GM21825 (cell line): ENCODE data around the gene CCZ1B.
"Not testable (repeated sequence)": the region's sequence is repeated elsewhere in the genome, so short reads cannot be mapped to it uniquely, and the experiment has no call there.

Experiments used
- ATAC-seq: cut with Tn5 transposase; IDR thresholded peaks from one replicate; pipeline ENCODE4 v1.9.1; 2021; ENCODE audit warnings: mild to moderate bottlenecking, moderate library complexity; ENCODE audit not compliant: unreplicated experiment

The CCZ1B gene

GRCh38 chr7:6831018-6831725, 5.1 kb upstream of the CCZ1B start:
- ATAC-seq, result no peak

- not testable (repeated sequence) for ATAC-seq
Measured at GRCh38 chr7:6830026-6830425, 4.0 kb upstream of the CCZ1B start.

- ATAC-seq, result not testable (repeated sequence)
Measured at GRCh38 chr7:6829616-6830015, 3.5 kb upstream of the CCZ1B start.

- ATAC-seq, result not testable (repeated sequence)
Measured at GRCh38 chr7:6827180-6827579, 1.1 kb upstream of the CCZ1B start.

- peak; percentile 46 for ATAC-seq
Measured at GRCh38 chr7:6825236-6826125, 594 bp downstream of the CCZ1B start.

DNA sequence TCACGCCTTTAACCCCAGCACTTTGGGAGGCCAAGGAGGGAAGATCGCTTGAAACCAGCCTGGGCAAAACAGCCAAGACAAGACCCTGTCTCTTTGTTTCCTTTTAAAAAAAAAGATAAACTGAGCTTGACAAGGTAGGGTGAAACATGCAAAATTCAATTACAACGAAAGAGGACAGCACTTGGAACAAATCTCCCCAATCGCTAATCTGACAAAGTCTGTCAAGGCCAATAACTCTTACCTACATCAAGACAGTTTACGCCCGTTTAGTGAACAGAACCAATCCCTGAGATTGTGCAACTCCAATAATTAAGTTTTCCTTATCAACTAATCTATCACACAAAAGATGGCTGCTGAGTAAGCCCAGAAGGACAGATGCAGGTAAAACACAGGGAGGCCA, 4.5 kb downstream of the CCZ1B start:
- not testable (repeated sequence) for ATAC-seq

- not testable (repeated sequence) for ATAC-seq
Measured at GRCh38 chr7:6815470-6815869, 10.6 kb downstream of the CCZ1B start.

DNA sequence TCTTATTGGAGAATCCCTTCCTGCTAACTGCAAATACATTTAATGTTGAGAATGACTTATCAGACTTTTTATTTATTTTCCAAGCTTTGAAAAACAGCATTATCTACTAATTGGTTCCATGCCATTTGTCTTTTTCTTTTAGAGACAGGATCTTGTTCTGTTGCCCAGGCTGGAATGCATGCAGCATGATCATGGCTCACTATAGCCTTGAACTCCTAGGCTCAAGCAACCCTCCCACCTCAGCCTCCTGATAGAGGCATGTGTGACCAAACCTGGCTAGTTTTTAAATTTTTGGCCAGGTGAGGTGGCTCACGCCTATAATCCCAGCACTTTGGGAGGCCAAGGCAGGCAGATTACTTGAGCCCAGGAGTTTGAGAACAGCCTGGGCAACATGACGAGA, 13.1 kb downstream of the CCZ1B start:
- ATAC-seq, result not testable (repeated sequence)

GRCh38 chr7:6807959-6808358, 18.1 kb downstream of the CCZ1B start:
- ATAC-seq, result not testable (repeated sequence)

DNA sequence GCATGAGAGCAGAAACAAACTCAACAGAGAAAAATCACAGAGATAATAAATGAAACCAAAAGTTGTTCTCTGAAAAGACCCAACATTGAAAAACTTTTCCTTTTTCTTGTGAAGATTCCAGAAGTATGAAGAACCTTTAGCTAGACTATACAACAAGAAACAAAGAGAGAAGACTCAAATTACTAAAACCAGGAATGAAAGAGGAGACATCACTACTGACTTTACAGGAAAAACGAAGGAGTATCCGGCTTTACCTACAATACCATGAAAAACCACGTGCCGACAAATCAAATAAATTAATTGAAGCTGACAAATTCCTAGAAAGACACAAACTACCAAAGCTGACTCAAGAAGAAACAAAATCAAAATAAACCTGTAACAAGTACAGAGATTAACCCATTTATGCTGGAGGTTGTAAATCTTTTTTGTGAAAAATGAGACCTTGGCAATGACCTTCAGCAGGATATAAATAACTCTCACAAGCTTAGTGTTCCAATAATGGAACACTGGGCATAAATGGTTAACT, 18.6 kb downstream of the CCZ1B start:
- not testable (repeated sequence) for ATAC-seq

- not testable (repeated sequence) for ATAC-seq
Measured at GRCh38 chr7:6800331-6800730, 25.7 kb downstream of the CCZ1B start.

GRCh38 chr7:6799887-6800286, 26.2 kb downstream of the CCZ1B start:
- ATAC-seq, result not testable (repeated sequence)

- ATAC-seq, result not testable (repeated sequence)
Measured at GRCh38 chr7:6798047-6798446, 28.0 kb downstream of the CCZ1B start.

DNA sequence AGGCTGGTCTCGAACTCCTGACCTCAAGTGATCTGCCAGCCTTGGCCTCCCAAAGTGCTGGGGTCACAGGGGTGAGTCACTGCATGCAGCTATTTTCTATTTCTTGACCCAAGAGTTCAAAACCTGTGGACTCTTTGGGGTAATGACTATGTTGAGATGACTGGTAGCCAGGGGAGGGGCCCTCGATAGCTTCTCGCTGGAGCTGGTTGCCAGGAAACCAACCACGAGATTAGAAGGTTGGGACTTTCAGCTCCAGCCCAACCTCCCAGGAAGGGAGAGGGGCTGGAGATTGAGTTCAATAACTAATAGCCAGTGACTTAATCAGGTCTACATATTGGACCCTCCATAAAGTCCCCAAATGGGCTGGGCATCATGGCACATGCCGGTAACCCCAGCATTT, 28.9 kb downstream of the CCZ1B start:
- ATAC-seq, result not testable (repeated sequence)

- not testable (repeated sequence) for ATAC-seq
Measured at GRCh38 chr7:6794276-6794675, 31.8 kb downstream of the CCZ1B start.

- ATAC-seq, result not testable (repeated sequence)
Measured at GRCh38 chr7:6792113-6792872, 33.8 kb downstream of the CCZ1B start.

DNA sequence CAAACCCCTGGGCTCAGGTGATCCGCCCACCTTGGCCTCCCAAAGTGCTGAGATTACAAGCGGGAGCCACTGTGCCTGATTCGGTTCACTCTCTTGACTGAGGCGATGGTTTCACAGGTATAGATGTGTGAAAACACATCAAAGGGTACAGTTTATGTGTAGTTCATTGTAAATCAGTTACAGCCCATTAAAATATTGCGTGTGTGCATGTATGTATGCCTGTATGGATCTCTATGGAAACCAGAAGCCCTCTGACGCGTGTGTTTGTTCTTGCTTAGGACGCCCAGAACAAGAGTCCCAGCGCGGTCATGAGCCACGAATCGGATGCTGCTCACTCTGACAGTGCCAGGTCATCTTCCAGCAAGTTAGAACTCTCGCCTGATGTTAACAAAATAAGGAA, 36.7 kb downstream of the CCZ1B start:
- ATAC-seq, result not testable (repeated sequence)

DNA sequence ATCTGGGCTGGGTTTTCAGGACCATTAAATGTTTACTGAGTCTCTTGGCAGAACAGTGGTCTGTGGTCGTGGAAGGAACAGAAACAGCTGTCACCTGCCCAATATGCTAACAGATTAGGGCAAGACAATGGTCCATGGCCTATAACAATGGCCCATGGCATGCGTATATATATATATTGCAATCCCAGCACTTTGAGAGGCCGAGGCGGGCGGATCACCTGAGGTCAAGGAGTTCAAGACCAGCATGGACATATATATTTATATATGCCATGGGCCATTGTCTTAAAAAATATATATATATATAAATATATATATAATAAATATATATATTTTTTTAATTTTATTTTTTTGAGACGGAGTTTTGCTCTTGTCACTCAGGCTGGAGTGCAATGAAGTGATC, 44.5 kb downstream of the CCZ1B start:
- ATAC-seq, result not testable (repeated sequence)

DNA sequence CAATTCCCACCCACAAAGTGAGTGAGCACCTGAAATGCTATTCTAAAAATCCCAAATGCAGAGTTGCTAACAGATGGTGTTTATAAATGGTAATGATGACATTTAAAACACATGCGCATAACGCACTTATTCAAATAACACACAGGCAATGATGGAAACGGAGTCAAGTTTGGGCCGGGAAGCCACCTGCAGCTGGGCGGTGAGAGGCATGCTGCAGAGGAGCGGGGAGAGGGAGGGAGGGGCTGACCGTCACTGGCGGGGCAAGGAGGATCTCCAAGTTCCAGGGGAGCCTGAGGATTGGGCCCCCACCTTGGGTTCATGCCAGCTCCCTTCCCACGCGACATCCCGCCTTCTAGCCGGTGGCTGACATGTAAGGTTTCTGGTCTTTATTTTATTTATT, 64.9 kb downstream of the CCZ1B start:
- ATAC-seq, result not testable (repeated sequence)

- ATAC-seq, result not testable (repeated sequence)
Measured at GRCh38 chr7:6753964-6754363, 72.1 kb downstream of the CCZ1B start, which contains the start of gene RSPH10B2. Gene RSPH10B2 (plus strand): TSS chr7:6754103. CDS start chr7:6757678, 3,575 bp downstream.

- not testable (repeated sequence) for ATAC-seq
Measured at GRCh38 chr7:6750173-6750572, 75.9 kb downstream of the CCZ1B start.
